KBM-7 (cell line): ENCODE data around the gene KCNAB1.
A peak's percentile ranks its signal among the peaks of the same experiment; 100 is the strongest.
"Not testable (repeated sequence)": the region's sequence is repeated elsewhere in the genome, so short reads cannot be mapped to it uniquely, and the experiment has no call there.

Source experiments
- DNase-seq: peaks from one replicate; pipeline ENCODE4 v3.0.0-alpha.2; 2015
- in situ Hi-C: fragments of 300-500 bp; cut with MboI; formaldehyde crosslinking; loops from 2 replicates; pipeline ENCODE4 v1.14.3; 2020; ENCODE audit warnings: low sequenced_read_pairs, low pct_unique_long_range_greater_than_20kb, mixed read lengths

KCNAB1 gene

GRCh38 chr3:156207802-156208685 lies 87.7 kb downstream of the KCNAB1 start:
- no peak for DNase-seq
- in situ Hi-C loops: no loop called here

DNA sequence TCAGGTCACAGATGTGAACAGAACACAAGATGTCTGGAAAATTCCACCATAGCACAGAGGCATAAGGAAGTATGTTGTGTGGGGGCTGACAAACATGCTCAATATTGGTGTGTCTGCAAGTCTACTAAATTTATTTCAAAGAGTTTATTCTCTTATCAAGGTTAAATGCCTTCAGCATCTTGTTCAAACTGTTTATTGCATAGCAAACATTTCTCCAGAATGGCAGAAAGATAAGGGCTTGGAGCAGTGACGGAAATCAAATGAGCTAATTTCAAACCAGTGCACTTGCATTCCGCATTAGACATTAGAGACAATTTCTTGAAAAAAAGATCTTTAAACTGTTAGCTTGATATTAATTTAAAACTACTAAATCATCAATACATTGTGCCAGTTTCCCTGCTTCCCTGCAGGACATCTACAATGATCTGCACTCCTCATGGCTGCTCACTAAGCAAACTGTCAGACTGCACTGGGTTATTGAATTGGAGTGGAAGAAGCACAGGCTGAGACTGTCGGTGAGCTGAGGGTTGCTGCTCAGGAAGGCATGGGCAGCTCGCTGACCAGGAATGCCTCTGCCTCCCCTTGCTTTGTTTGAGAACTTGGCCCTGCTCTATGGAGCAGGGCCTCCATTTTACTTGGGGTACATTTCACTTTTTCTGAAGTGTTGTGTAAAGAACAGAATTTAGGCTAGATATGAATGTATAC lies 89.4 kb downstream of the KCNAB1 start:
- DNase-seq: no peak
- in situ Hi-C loops: no loop called here

DNA sequence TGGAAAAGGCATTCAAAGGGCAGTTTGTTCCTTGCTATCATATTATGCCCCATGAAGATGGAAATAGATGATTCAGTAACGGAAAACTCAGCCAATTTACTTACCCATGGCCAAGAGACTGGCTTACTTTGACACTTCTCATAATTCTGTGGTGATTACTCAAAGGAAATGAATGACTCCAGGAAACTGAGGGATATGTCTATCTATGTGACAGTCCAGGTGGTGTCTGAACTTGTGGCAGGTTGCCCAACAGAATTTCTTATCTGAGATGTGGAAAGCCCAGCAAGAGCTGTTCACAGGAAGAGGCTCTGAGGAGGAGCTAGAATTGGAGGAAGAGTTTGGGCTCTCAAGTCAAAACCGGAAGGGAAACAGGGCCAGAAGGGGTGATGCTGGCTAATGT lies 91.2 kb downstream of the KCNAB1 start:
- in situ Hi-C loops: no loop called here

GRCh38 chr3:156214676-156215075 lies 94.3 kb downstream of the KCNAB1 start:
- no peak for DNase-seq
- in situ Hi-C loops: no loop called here

More for the DNA sequence above, 91.2 kb downstream of the KCNAB1 start:
- DNase-seq: no peak

DNA sequence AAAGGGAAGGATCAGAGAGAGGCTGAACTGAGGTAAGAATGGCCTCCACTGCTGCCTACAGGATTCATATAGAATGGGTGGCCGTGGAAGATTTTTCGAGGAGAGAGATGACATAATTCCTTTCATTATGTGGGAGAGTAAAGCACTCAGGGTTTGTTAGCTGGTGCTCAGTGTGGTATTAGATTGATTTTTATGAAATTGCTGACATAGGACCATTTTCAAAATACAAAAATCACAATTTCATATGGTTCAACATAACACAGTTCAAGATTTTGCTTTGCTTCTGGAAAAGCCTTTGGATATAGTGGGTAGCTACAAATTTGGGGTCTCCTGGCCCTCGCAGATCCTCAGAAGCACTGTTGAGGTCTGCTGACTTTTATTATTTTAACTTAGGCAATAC lies 95.4 kb downstream of the KCNAB1 start:
- DNase-seq: no peak
- in situ Hi-C loops: no loop called here

- in situ Hi-C loops: no loop called here
Measured at GRCh38 chr3:156216216-156216615, 95.8 kb downstream of the KCNAB1 start.

DNA sequence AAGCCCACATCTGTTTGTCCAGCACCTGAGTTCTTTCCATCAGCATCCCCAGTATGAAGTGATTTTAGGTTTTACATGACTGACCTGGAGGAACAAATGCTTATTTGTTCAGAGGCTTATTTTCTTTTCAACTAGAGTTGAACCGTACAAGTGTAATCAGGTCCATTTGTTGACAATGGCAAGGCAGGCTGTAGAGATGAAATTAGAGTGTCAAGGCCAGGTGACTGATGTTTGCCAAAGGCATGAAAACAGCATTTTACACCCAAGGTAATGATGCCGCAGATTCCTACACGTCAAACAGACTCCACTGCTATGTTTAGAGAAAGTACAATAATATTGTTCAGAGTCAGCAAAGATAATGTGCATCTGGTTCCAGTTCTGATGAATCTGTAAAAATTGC lies 96.5 kb downstream of the KCNAB1 start:
- DNase-seq: no peak
- in situ Hi-C loops: no loop called here

More at GRCh38 chr3:156216216-156216615, 95.8 kb downstream of the KCNAB1 start:
- DNase-seq: no peak

- in situ Hi-C loops: no loop called here
- no peak for DNase-seq
Measured at GRCh38 chr3:156217674-156218352, 97.4 kb downstream of the KCNAB1 start.

GRCh38 chr3:156218353-156218744 lies 98.0 kb downstream of the KCNAB1 start:
- no peak for DNase-seq
- in situ Hi-C loops: no loop called here

DNA sequence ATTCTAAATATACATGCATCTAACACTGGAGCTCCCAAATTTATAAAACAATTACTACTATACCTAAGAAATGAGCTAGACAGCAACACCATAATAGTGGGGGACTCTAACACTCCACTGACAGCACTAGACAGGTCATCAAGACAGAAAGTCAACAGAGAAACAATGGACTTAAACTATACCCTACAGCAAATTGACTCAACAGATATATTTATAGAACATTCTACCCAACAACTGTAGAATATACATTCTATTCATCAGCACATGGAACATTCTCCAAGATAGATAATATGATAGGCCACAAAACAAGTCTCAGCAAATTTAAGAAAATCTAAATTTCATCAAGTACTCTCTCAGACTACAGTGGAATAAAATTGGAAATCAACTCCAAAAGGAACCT lies 102.0 kb downstream of the KCNAB1 start:
- DNase-seq, in situ Hi-C loops: not testable (repeated sequence)

DNA sequence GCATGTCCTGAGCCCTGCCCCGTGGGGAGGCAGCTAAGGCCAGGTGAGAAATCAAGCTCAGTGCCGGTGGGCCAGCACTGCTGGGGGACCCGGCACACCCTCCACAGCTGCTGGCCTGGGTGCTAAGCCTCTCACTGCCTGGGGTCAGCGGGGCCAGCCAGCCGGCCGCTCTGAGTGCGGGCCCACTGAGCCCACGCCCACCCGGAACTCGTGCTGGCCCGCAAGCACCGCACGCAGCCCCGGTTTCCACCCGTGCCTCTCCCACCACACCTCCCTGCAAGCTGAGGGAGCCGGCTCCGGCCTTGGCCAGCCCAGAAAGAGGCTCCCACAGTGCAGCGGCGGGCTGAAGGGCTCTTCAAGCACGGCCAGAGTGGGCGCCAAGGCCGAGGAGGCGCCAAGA lies 103.7 kb downstream of the KCNAB1 start:
- in situ Hi-C loops: not testable (repeated sequence)

DNA sequence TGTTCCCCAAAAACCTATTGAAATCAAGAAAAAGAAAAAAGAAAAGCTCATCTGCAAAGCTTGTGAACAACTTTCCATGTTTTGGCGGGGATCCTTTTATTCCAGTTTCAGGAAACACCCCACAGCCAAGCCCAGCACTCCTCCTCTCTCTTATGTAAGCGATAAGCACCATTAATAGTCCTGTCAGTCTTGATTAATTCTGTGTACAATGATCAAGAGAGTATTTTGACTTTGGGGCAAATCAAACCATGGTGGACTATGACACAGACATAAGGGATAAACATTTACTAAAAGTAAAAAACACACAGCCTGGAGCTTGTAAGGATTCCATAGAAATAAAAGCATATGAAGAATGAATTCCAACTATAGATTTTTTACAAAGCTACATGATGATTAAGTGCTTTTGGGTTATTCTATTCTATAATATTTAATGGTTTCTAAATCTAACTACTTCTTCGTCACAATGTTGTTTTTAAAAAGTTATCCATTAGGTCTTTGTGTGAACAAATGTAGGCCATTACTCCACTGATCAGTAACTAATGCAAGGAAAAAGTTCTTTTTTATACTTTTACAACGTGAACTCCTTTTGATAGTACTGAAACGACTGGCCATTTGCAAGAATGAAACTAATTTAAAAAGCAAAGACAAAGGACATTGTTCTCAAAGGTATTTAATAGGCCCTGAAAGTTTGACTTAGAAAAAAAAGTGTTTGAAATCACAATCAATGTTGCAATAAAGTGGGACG lies 106.5 kb downstream of the KCNAB1 start:
- DNase-seq: no peak
- in situ Hi-C loops: no loop called here

More for the DNA sequence above, 103.7 kb downstream of the KCNAB1 start:
- DNase-seq: not testable (repeated sequence)

GRCh38 chr3:156227704-156228103 lies 107.3 kb downstream of the KCNAB1 start:
- no peak for DNase-seq
- in situ Hi-C loops: no loop called here

DNA sequence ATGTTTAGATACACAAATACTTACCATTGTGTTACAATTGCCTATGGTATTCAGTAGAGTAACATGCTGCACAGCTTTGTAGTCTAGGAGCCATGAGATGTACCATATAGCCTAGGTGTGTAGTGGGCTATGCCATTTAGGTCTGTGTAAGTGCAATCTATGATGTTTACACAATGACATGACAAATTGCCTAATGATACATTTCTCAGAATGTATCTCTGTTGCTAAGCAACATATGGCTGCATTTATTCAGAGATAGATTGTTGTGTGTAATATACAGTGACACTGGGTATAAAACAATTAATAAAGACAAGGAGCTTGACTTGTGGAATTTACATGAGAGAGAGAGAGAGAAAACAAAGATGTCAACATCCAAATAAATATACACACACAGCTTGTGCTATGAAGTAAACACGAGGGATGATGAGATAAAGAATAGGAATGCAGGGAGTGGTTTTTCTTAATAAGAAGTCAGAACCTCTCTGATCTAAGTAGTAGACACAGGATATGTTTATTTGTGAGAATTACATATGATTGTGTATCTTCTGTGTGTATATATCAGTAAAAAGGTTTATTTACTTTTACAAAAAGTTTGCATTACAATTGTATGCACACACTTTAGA lies 110.0 kb downstream of the KCNAB1 start:
- in situ Hi-C loops: no loop called here
- DNase-seq: no peak

GRCh38 chr3:156231221-156231620 lies 110.8 kb downstream of the KCNAB1 start:
- not testable (repeated sequence) for DNase-seq

GRCh38 chr3:156233876-156234275 lies 113.5 kb downstream of the KCNAB1 start:
- DNase-seq: no peak
- in situ Hi-C loops: no loop called here

More at GRCh38 chr3:156231221-156231620, 110.8 kb downstream of the KCNAB1 start:
- in situ Hi-C loops: not testable (repeated sequence)

GRCh38 chr3:156236556-156237260 lies 116.3 kb downstream of the KCNAB1 start:
- in situ Hi-C loops: no loop called here
- DNase-seq: no peak

GRCh38 chr3:156240642-156241041 lies 120.3 kb downstream of the KCNAB1 start:
- DNase-seq: peak; percentile 9
- in situ Hi-C loops: no loop called here
